Measurements from ENCODE around the gene OSMR. TPM values are rescaled to one million over a fixed set of nuclear protein-coding genes. Genes with fewer than 3 reads are reported as not detected.

Gene OSMR
- total and polyA plus RNA-seq, 2 donors (not counting 3 experiments of a cell fraction or from before 2014, with no cell fraction given) = 6.1 to 19.7 TPM

- Histone ChIP-seq H4K20me1 (replicated peaks; ENCODE audit: control insufficient read depth, extremely low read depth, insufficient read depth, low read length) (no peaks in the 10 kb centered on the region), H3K4me3 (replicated peaks in 1 of 3; ENCODE audit: insufficient read depth in 1 of 3, low read depth in 1 of 3, low read length in 3 of 3) (no peak overlapping the region), H3K27me3 (ENCODE audit: control insufficient read depth in 2 of 2, insufficient read depth in 2 of 2, low read length in 2 of 2) (no peaks in the 10 kb centered on the region), H2AFZ (ENCODE audit: low read depth, low read length) (no peak overlapping the region), H3K9me3 (replicated peaks; ENCODE audit: control insufficient read depth, insufficient read depth, low read length) (no peaks in the 10 kb centered on the region), H3K4me2 (ENCODE audit: insufficient read depth, low read length) (no peak overlapping the region), H3K4me1 (ENCODE audit: control insufficient read depth, extremely low read depth, insufficient read depth, low read length) (peaks cover 15% of the 10 kb centered on the region), H3K36me3 (ENCODE audit: control insufficient read depth in 2 of 2, extremely low read depth in 1 of 2, insufficient read depth in 2 of 2, low read length in 2 of 2) (no peaks in the 10 kb centered on the region), H3K27ac (ENCODE audit: insufficient read depth, low read depth, low read length) (no peak overlapping the region), H3K9ac (replicated peaks; ENCODE audit: extremely low read depth, insufficient read depth, low read length) (no peak overlapping the region), H3K79me2 (ENCODE audit: control insufficient read depth, insufficient read depth, low read length) (no peaks in the 10 kb centered on the region), H3K9me1 (replicated peaks; ENCODE audit: control insufficient read depth, extremely low read depth, insufficient read depth, low read length) (no peaks in the 10 kb centered on the region)
- no TSS peak for BruUV-seq (replicated peaks)
- CTCF ChIA-PET = interaction anchor here (1.1 to 5.1 kb wide), 5 partner anchors 10 to 356 kb away, joined by 3 to 21 read pairs (median 7); no protein-coding TSS in a partner anchor
- DNase-seq (ENCODE audit: low read depth, low spot score) = no peak
- TF ChIP-seq EZH2 (IDR thresholded peaks at IDR 0.05; ENCODE audit: borderline replicate concordance, low read depth, low read length, severe bottlenecking) = no peak
- no peak for TF ChIP-seq GATA2 (IDR thresholded peaks at IDR 0.05; ENCODE audit: insufficient read depth, insufficient read length, low read depth, low read length)
- no peak for TF ChIP-seq MYC (IDR thresholded peaks at IDR 0.05; ENCODE audit: low read depth, low read length)
- TF ChIP-seq POLR2AphosphoS5 (IDR thresholded peaks at IDR 0.05; ENCODE audit: insufficient read depth, low read depth, low read length) = no peak
- TF ChIP-seq CTCF (IDR thresholded peaks at IDR 0.05; ENCODE audit: extremely low read depth in 1 of 2, insufficient read depth in 1 of 2, low read depth in 1 of 2, low read length in 2 of 2) = no peak
- no peak for TF ChIP-seq MAX (IDR thresholded peaks at IDR 0.05; ENCODE audit: insufficient read depth, insufficient read length)
- TF ChIP-seq POLR2A (IDR thresholded peaks at IDR 0.05; ENCODE audit: low read depth, low read length) = no peak
- TF ChIP-seq JUN (IDR thresholded peaks at IDR 0.05; ENCODE audit: borderline replicate concordance, insufficient read depth, insufficient read length, low read depth) = no peak
- no peak for TF ChIP-seq FOS (IDR thresholded peaks at IDR 0.05; ENCODE audit: borderline replicate concordance, insufficient read depth, low read length)
- dilution Hi-C loops (cut with MboI; ENCODE audit: extremely low pct_ligation_motif_present, low sequenced_read_pairs) (no loop called here), intact Hi-C loops (cut with micrococcal nuclease) (no loop called here)
- no peak for FAIRE-seq
- POLR2A ChIA-PET = no interaction called here
Observed at GRCh38 chr5:38797838-38798237, 48.0 kb upstream of the OSMR start.
